ENCODE results near the gene IMPA2.

DNA sequence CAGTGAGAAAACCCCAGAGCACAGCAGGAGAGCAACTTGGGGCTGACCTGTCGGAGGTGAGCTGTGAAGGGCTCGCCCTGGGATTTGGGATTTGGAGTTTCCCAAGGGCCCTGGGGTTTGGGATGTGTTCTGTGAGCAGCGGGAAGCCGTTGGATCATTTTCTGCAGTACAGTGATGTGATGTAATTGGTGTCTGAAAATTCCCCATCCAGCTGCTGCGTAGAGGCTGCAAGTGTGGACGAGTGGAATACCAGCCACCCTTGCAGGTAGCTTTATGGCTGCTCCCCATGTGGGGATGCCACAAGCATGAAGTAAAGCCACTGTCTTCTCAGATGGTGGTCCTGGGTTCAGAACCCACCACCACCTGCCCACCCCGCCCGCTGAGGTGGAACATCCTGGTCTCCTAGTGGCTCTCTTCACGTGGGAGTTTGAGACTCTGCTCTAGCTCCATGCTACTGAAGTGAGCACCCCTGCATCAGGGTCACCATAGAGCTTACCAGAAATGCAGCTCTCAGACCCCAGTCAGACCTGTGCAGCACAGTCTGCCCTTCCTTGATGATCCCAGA is 15.0 kb downstream of the IMPA2 start:
- TF ChIP-seq ZNF138 (CRISPR knock-in tag; conservative IDR thresholded peaks at IDR 0.05) = no peak
- TF ChIP-seq CTCF (IDR thresholded peaks at IDR 0.05) = no peak
- TF ChIP-seq E2F1 (CRISPR knock-in tag; IDR thresholded peaks at IDR 0.05) = no peak
- no peak for TF ChIP-seq ZNF232 (CRISPR knock-in tag; IDR thresholded peaks at IDR 0.05)
- TF ChIP-seq ZBTB21 (CRISPR knock-in tag; IDR thresholded peaks at IDR 0.05; ENCODE audit: borderline replicate concordance) = no peak
- TF ChIP-seq, protein P1, sequence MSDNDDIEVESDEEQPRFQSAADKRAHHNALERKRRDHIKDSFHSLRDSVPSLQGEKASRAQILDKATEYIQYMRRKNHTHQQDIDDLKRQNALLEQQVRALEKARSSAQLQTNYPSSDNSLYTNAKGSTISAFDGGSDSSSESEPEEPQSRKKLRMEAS (CRISPR knock-in tag; IDR thresholded peaks at IDR 0.05) = no peak
- no peak for TF ChIP-seq ATF3 (CRISPR knock-in tag; conservative IDR thresholded peaks at IDR 0.05)
- TF ChIP-seq NFYB (CRISPR knock-in tag; conservative IDR thresholded peaks at IDR 0.05; ENCODE audit: low read depth) = no peak
- TF ChIP-seq, protein P2, sequence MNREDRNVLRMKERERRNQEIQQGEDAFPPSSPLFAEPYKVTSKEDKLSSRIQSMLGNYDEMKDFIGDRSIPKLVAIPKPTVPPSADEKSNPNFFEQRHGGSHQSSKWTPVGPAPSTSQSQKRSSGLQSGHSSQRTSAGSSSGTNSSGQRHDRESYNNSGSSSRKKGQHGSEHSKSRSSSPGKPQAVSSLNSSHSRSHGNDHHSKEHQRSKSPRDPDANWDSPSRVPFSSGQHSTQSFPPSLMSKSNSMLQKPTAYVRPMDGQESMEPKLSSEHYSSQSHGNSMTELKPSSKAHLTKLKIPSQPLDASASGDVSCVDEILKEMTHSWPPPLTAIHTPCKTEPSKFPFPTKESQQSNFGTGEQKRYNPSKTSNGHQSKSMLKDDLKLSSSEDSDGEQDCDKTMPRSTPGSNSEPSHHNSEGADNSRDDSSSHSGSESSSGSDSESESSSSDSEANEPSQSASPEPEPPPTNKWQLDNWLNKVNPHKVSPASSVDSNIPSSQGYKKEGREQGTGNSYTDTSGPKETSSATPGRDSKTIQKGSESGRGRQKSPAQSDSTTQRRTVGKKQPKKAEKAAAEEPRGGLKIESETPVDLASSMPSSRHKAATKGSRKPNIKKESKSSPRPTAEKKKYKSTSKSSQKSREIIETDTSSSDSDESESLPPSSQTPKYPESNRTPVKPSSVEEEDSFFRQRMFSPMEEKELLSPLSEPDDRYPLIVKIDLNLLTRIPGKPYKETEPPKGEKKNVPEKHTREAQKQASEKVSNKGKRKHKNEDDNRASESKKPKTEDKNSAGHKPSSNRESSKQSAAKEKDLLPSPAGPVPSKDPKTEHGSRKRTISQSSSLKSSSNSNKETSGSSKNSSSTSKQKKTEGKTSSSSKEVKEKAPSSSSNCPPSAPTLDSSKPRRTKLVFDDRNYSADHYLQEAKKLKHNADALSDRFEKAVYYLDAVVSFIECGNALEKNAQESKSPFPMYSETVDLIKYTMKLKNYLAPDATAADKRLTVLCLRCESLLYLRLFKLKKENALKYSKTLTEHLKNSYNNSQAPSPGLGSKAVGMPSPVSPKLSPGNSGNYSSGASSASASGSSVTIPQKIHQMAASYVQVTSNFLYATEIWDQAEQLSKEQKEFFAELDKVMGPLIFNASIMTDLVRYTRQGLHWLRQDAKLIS (CRISPR knock-in tag; IDR thresholded peaks at IDR 0.05; ENCODE audit: borderline replicate concordance) = no peak
- TF ChIP-seq IRF2 (CRISPR knock-in tag; IDR thresholded peaks at IDR 0.05; ENCODE audit: borderline replicate concordance, low read depth) = no peak
- TF ChIP-seq E2F4 (CRISPR knock-in tag; IDR thresholded peaks at IDR 0.05; ENCODE audit: borderline replicate concordance, low read depth) = no peak
- no peak for TF ChIP-seq JUN (CRISPR knock-in tag; IDR thresholded peaks at IDR 0.05)

Measured in WTC11 (cell line).